OCI-LY7 (cell line): ENCODE measurements around the gene ACAP1.

Experiments
- CTCF ChIP-seq: fragments of 200-600 bp; sonication (generic); conservative IDR thresholded peaks from 2 replicates; pipeline ENCODE4 v1.5.1; 2014; ENCODE audit warnings: mild to moderate bottlenecking, antibody characterized with exemption, low read length, moderate library complexity, mixed read lengths
- EZH2phosphoT487 ChIP-seq: fragments of 200-600 bp; sonication (generic); IDR thresholded peaks from 2 replicates; pipeline ENCODE4 v1.6.1; 2018; ENCODE audit warnings: low read depth, borderline replicate concordance, mild to moderate bottlenecking, mixed run types, antibody characterized with exemption, low read length, moderate library complexity, mixed read lengths

DNA sequence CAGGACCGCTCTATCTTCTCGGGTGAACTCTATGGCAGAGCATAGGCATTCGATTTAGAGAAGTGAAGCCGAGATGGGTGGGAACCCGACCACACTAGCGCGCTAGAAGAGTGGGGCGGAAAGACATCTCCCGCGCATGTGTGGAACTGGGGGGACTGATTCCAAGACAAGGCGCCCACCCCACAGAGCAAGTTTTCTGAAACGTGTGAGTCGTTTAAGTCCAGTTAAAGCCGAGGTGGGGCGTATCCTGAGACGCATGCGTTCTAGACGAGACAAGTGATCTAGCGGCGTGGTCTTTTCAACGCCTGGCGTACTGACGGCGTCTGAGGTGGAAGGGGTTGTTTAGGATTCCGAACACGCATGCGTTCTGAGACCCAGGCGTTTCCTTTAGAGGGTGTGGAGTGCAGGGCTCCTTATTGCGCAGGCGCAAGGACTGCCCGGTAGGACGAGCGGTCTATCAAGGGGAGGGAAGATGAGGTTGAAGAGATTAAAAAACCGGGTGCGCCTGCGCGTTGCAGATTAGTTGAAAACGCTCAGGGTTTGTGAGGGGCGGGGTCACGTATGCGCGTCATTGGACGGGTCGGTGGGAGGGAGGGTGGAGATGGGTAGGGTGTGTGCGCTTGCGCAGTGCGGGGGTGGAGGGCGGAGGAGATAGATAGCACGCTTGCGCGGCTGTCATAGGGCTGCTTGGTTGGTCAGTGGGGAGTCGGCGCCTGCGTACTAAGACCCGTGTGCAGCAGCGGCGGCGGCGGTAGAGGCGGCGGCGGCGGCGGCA, 29.2 kb upstream of the ACAP1 start, which contains the start of gene EIF5A:
- no peak for TF ChIP-seq CTCF
- TF ChIP-seq EZH2phosphoT487, result no peak
